Stomach (tissue), 4 donors: ENCODE measurements around the gene PLAGL1.

ENCODE experiments used
- EP300 ChIP-seq: sonication (generic); formaldehyde crosslinking; IDR thresholded peaks from one replicate; pipeline ENCODE4 v1.6.1; 2017; ENCODE audit warnings: antibody characterized with exemption
- POLR2AphosphoS5 ChIP-seq, 3 donors: sonication (generic); formaldehyde crosslinking; IDR thresholded peaks; one replicate each; pipeline ENCODE4 v1.6.1; 2016; ENCODE audit warnings: antibody characterized with exemption in 3 of 3
- TF ChIP-seq, protein P1 (sequence below), 7 experiments: fragments of 450-650 bp in 4 of 7; fragments of 200-600 bp in 3 of 7; sonication (generic) in 3 of 7; IDR thresholded peaks; one replicate each; pipeline ENCODE4 v1.5.1; 2016 to 2019; ENCODE audit warnings: antibody characterized with exemption in 7 of 7, control low read depth in 2 of 7, mild to moderate bottlenecking in 1 of 7

- TF ChIP-seq POLR2AphosphoS5 (IDR thresholded peaks at IDR 0.05), result no peak
- TF ChIP-seq, protein P1, sequence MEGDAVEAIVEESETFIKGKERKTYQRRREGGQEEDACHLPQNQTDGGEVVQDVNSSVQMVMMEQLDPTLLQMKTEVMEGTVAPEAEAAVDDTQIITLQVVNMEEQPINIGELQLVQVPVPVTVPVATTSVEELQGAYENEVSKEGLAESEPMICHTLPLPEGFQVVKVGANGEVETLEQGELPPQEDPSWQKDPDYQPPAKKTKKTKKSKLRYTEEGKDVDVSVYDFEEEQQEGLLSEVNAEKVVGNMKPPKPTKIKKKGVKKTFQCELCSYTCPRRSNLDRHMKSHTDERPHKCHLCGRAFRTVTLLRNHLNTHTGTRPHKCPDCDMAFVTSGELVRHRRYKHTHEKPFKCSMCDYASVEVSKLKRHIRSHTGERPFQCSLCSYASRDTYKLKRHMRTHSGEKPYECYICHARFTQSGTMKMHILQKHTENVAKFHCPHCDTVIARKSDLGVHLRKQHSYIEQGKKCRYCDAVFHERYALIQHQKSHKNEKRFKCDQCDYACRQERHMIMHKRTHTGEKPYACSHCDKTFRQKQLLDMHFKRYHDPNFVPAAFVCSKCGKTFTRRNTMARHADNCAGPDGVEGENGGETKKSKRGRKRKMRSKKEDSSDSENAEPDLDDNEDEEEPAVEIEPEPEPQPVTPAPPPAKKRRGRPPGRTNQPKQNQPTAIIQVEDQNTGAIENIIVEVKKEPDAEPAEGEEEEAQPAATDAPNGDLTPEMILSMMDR (IDR thresholded peaks at IDR 0.05), result no peak
- no peak for TF ChIP-seq EP300
Measured at GRCh38 chr6:143959927-143960326, 48.1 kb downstream of the PLAGL1 start.
